Gastrocnemius medialis (tissue), 4 donors: ENCODE results near the gene TNIK. TPM values are rescaled to one million over a fixed set of nuclear protein-coding genes. Genes with fewer than 3 reads are reported as not detected.

Experiments
- ATAC-seq, 2 donors: fragments of 150-250 bp; one replicate each; pipeline ENCODE4 v1.9.1; 2016
- DNase-seq, 2 donors: peaks; one replicate each; pipeline ENCODE4 v3.0.0-alpha.2; 2019
- H3K27ac ChIP-seq, 4 donors: fragments of 200-600 bp; sonication (generic); 1 replicate in 1 of 4; 2 replicates in 3 of 4; pipeline ENCODE4 v1.5.1; 2016 to 2018; ENCODE audit warnings: mild to moderate bottlenecking in 2 of 4, moderate library complexity in 1 of 4
- H3K27me3 ChIP-seq, 3 donors: fragments of 200-600 bp; sonication (generic) in 2 of 3; 1 replicate in 1 of 3; 2 replicates in 2 of 3; pipeline versions ENCODE4 v1.5.1 to v1.6.0; 2016 to 2019; ENCODE audit warnings: mild to moderate bottlenecking in 1 of 3, moderate library complexity in 1 of 3
- H3K36me3 ChIP-seq, 2 donors: fragments of 200-600 bp; sonication (generic) in 1 of 2; one replicate each; pipeline ENCODE4 v1.5.1; 2017 to 2018
- H3K4me1 ChIP-seq, 2 donors: fragments of 200-600 bp; sonication (generic) in 1 of 2; one replicate each; pipeline ENCODE4 v1.5.1; 2016 to 2017; ENCODE audit warnings: mild to moderate bottlenecking in 2 of 2
- H3K4me3 ChIP-seq, 4 donors: fragments of 200-600 bp; sonication (generic) in 3 of 4; 1 replicate in 1 of 4; 2 replicates in 3 of 4; pipeline ENCODE4 v1.5.1; 2016 to 2019; ENCODE audit warnings: mild to moderate bottlenecking in 2 of 4
- H3K9me3 ChIP-seq, 3 donors: fragments of 200-600 bp; sonication (generic) in 2 of 3; 1 replicate in 1 of 3; 2 replicates in 2 of 3; pipeline ENCODE4 v1.5.1; 2016 to 2019
- POLR2A ChIP-seq, 2 donors: fragments of 450-650 bp; IDR thresholded peaks; one replicate each; pipeline ENCODE4 v1.6.1; 2017; ENCODE audit warnings: antibody characterized with exemption in 2 of 2, mild to moderate bottlenecking in 2 of 2, moderate library complexity in 2 of 2
- in situ Hi-C, 4 donors: fragments of 200-750 bp; cut with MboI; loops; one replicate each; pipeline versions ENCODE4 v1.15.0 to v1.8.0; 2017; ENCODE audit warnings: low sequenced_read_pairs in 4 of 4
- intact Hi-C: fragments of 100-400 bp; cut with DNase I; formaldehyde crosslinking; loops from one replicate; pipeline ENCODE4 v1.15.1; 2023; ENCODE audit warnings: low total_unique reads
- total RNA-seq, 4 donors: library from RNA; depleted of rRNA; stranded (reverse); fragments of >200 nt; gene quantifications; one replicate each; pipeline versions ENCODE4 v1.1.0 to v1.2.3, GENCODE V29; 2016
- TF ChIP-seq, protein P1 (sequence below), 5 experiments: fragments of 450-650 bp in 3 of 5; fragments of 200-600 bp in 2 of 5; sonication (generic) in 2 of 5; IDR thresholded peaks in 4 of 5; conservative IDR thresholded peaks in 1 of 5; 1 replicate in 4 of 5; 2 replicates in 1 of 5; pipeline ENCODE4 v1.5.1; 2016 to 2019; ENCODE audit warnings: antibody characterized with exemption in 5 of 5, mild to moderate bottlenecking in 3 of 5, moderate library complexity in 3 of 5

The TNIK gene
- total RNA-seq, 4 donors from 2014 or later: 5.2 to 19.7 (median 10.6) TPM

GRCh38 chr3:171237009-171237385 lies 223.2 kb downstream of the TNIK start:
- H3K4me1 ChIP-seq: peaks cover 21 to 24% of the 10 kb centered on the region in 2 donors
- H3K36me3 ChIP-seq: no peaks in the 10 kb centered on the region
- H3K27ac ChIP-seq: no peak overlapping the region
- no peaks in the 10 kb centered on the region for H3K27me3 ChIP-seq
- ATAC-seq (no peak), DNase-seq (no peak)
- intact Hi-C loops: no loop called here
- TF ChIP-seq, protein P1, sequence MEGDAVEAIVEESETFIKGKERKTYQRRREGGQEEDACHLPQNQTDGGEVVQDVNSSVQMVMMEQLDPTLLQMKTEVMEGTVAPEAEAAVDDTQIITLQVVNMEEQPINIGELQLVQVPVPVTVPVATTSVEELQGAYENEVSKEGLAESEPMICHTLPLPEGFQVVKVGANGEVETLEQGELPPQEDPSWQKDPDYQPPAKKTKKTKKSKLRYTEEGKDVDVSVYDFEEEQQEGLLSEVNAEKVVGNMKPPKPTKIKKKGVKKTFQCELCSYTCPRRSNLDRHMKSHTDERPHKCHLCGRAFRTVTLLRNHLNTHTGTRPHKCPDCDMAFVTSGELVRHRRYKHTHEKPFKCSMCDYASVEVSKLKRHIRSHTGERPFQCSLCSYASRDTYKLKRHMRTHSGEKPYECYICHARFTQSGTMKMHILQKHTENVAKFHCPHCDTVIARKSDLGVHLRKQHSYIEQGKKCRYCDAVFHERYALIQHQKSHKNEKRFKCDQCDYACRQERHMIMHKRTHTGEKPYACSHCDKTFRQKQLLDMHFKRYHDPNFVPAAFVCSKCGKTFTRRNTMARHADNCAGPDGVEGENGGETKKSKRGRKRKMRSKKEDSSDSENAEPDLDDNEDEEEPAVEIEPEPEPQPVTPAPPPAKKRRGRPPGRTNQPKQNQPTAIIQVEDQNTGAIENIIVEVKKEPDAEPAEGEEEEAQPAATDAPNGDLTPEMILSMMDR (IDR thresholded peaks at IDR 0.05 in 4 of 5, conservative IDR thresholded peaks at IDR 0.05 in 1 of 5): no peak
- no peak for TF ChIP-seq POLR2A (IDR thresholded peaks at IDR 0.05)
- no peaks in the 10 kb centered on the region for H3K9me3 ChIP-seq
- in situ Hi-C loops: no loop called here
- no peak overlapping the region for H3K4me3 ChIP-seq

DNA sequence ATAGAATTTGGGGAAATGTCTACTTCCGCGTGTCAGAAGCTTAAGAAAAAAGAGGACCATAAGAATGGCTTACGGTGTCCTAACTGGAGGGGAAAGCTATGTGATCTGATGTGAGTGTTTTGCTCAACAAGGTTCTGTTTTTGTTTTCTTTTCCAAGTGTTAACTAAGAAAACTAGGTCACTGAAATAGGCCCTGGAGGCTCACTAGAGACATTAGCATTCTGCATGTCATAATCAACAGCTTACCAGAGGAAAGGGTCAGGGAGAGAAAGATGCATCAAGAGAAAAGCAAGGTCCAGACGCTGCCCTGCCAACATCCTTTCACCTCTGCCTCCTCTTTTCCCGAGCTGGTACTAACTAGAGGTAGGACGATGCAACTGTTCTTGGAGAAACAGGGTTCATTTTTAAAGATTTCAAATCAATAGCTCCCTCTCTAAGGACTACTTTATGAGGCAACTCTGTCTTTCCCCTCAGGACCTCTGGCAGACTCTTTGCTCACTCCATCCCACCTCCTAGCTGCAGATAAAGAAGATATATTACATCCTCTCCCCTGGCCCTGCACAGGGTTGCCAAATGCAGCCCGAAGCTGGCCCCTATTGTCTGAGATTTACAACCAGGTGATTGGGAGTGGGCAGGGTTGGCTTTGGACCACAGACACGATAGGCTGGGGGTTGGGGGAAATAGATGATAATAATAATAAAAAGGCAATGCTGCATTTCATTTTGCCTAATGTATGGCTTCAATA lies 223.8 kb downstream of the TNIK start:
- Histone ChIP-seq H3K9me3 (no peaks in the 10 kb centered on the region), H3K4me1 (peaks cover 21 to 24% of the 10 kb centered on the region in 2 donors), H3K27ac (peak overlapping the region in 3 of 4 donors; percentile 22 to 54 (median 47)), H3K4me3 (no peak overlapping the region), H3K27me3 (no peaks in the 10 kb centered on the region), H3K36me3 (no peaks in the 10 kb centered on the region)
- no peak for DNase-seq
- TF ChIP-seq, protein P1 (IDR thresholded peaks at IDR 0.05 in 4 of 5, conservative IDR thresholded peaks at IDR 0.05 in 1 of 5): no peak
- TF ChIP-seq POLR2A (IDR thresholded peaks at IDR 0.05): no peak
- intact Hi-C loops: no loop called here
- in situ Hi-C loops: no loop called here
- ATAC-seq: peak; percentile 32 to 38

GRCh38 chr3:171234298-171235010 lies 225.8 kb downstream of the TNIK start:
- no peaks in the 10 kb centered on the region for H3K9me3 ChIP-seq
- no peaks in the 10 kb centered on the region for H3K27me3 ChIP-seq
- peak overlapping the region in 2 of 4 donors; percentile 9 to 54 for H3K27ac ChIP-seq
- H3K4me1 ChIP-seq: peaks cover 16 to 21% of the 10 kb centered on the region in 2 donors
- TF ChIP-seq, protein P1 (IDR thresholded peaks at IDR 0.05 in 4 of 5, conservative IDR thresholded peaks at IDR 0.05 in 1 of 5): no peak
- no peak for TF ChIP-seq POLR2A (IDR thresholded peaks at IDR 0.05)
- peak in 1 of 2 donors; percentile 38 for ATAC-seq
- no peak overlapping the region for H3K4me3 ChIP-seq
- no peak for DNase-seq
- in situ Hi-C loops (no loop called here), intact Hi-C loops (no loop called here)
- no peaks in the 10 kb centered on the region for H3K36me3 ChIP-seq

- no peak overlapping the region for H3K27ac ChIP-seq
- ATAC-seq (no peak), DNase-seq (no peak)
- in situ Hi-C loops: no loop called here
- no peaks in the 10 kb centered on the region for H3K36me3 ChIP-seq
- no peak for TF ChIP-seq POLR2A (IDR thresholded peaks at IDR 0.05)
- TF ChIP-seq, protein P1 (IDR thresholded peaks at IDR 0.05 in 4 of 5, conservative IDR thresholded peaks at IDR 0.05 in 1 of 5): no peak
- intact Hi-C loops: no loop called here
- no peak overlapping the region for H3K4me3 ChIP-seq
- H3K4me1 ChIP-seq: peaks cover 8 to 14% of the 10 kb centered on the region in 2 donors
- H3K27me3 ChIP-seq: no peaks in the 10 kb centered on the region
- no peaks in the 10 kb centered on the region for H3K9me3 ChIP-seq
Observed at GRCh38 chr3:171231361-171231760, 228.8 kb downstream of the TNIK start.
